HepG2 (cell line): ENCODE data around the gene CTSA. TPM values are rescaled to one million over a fixed set of nuclear protein-coding genes. Genes with fewer than 3 reads are reported as not detected.

Source experiments
- AHR ChIP-seq: IDR thresholded peaks from 2 replicates; pipeline ENCODE4 v1.6.1; 2018; ENCODE audit warnings: missing genetic modification reagents, missing compliant biosample characterization
- ARNTL ChIP-seq: sonication (generic); formaldehyde crosslinking; IDR thresholded peaks from 2 replicates; pipeline ENCODE4 v1.4.0; 2020; ENCODE audit warnings: mild to moderate bottlenecking, missing genetic modification reagents
- GTF3A ChIP-seq: sonication (generic); formaldehyde crosslinking; conservative IDR thresholded peaks from 2 replicates; pipeline ENCODE4 v1.4.0; 2020; ENCODE audit warnings: mild to moderate bottlenecking, missing genetic modification reagents
- NCOR1 ChIP-seq: fragments of 200-600 bp; sonication (generic); IDR thresholded peaks from 2 replicates; pipeline ENCODE4 v1.7.0; 2017; ENCODE audit warnings: antibody characterized with exemption, low read length, borderline replicate concordance
- PHF5A ChIP-seq: IDR thresholded peaks from one replicate; pipeline ENCODE4 v1.6.1; 2018; ENCODE audit warnings: low read depth, missing genetic modification reagents; ENCODE audit not compliant: unreplicated experiment
- PTBP1 ChIP-seq: fragments of 200-400 bp; formaldehyde crosslinking; IDR thresholded peaks from 2 replicates; pipeline ENCODE4 v1.6.1; 2018; ENCODE audit warnings: low read length, low read depth; ENCODE audit not compliant: poor library complexity, severe bottlenecking
- SOX5 ChIP-seq: IDR thresholded peaks from 2 replicates; pipeline ENCODE4 v1.6.1; 2016; ENCODE audit warnings: borderline replicate concordance
- SP1 ChIP-seq, 2 experiments: fragments of 450-650 bp in 1 of 2; sonication (generic) in 1 of 2; formaldehyde crosslinking in 1 of 2; IDR thresholded peaks; 2 replicates each; pipeline versions ENCODE4 v1.4.0 to v1.6.1; 2016 to 2020; ENCODE audit warnings: missing genetic modification reagents in 1 of 2
- SYNCRIP ChIP-seq: fragments of 200-400 bp; formaldehyde crosslinking; IDR thresholded peaks from 2 replicates; pipeline ENCODE4 v1.6.1; 2018; ENCODE audit warnings: mild to moderate bottlenecking, low read depth, low read length; ENCODE audit not compliant: insufficient read depth
- TBL1XR1 ChIP-seq: fragments of 150-350 bp; IDR thresholded peaks from 2 replicates; pipeline ENCODE4 v1.6.1; 2014; ENCODE audit warnings: borderline replicate concordance, low read length; ENCODE audit not compliant: partially characterized antibody
- ZBTB3 ChIP-seq: sonication (generic); formaldehyde crosslinking; IDR thresholded peaks from 2 replicates; pipeline ENCODE4 v1.4.0; 2020; ENCODE audit warnings: low read depth, mild to moderate bottlenecking, moderate library complexity, missing genetic modification reagents, borderline replicate concordance
- ZNF615 ChIP-seq: sonication (generic); formaldehyde crosslinking; IDR thresholded peaks from 2 replicates; pipeline ENCODE4 v1.5.0; 2020; ENCODE audit warnings: mild to moderate bottlenecking, missing genetic modification reagents, borderline replicate concordance
- polyA plus RNA-seq, 8 experiments: library from polyadenylated mRNA; depleted of rRNA in 3 of 8; stranded (reverse) in 7 of 8; unstranded in 1 of 8; fragments of >200 nt; fragmentation: Illumina TruSeq in 4 of 8; extraction: Trizol in 4 of 8; gene quantifications; 2 replicates each; pipeline versions ENCODE4 v1.2.1 to v1.2.3, GENCODE V29; 2011 to 2016; ENCODE audit warnings: low read depth in 4 of 8, missing spikeins in 1 of 8, mixed read lengths in 1 of 8; ENCODE audit not compliant: insufficient read depth in 1 of 8
- total RNA-seq, 5 experiments: library from RNA; depleted of rRNA; stranded (reverse); fragments of >200 nt; fragmentation: Illumina TruSeq; extraction: Trizol; gene quantifications; 2 replicates each; pipeline ENCODE4 v1.2.3, GENCODE V29; 2016; ENCODE audit warnings: low read depth in 1 of 5
- TF ChIP-seq, protein P1 (sequence below): sonication (generic); formaldehyde crosslinking; IDR thresholded peaks from 2 replicates; pipeline ENCODE4 v1.5.0; 2020; ENCODE audit warnings: mild to moderate bottlenecking, missing genetic modification reagents
- TF ChIP-seq, protein P2 (sequence below): sonication (generic); formaldehyde crosslinking; conservative IDR thresholded peaks from 2 replicates; pipeline ENCODE4 v1.4.0; 2020; ENCODE audit warnings: missing genetic modification reagents
- TF ChIP-seq, protein P3 (sequence below): sonication (generic); formaldehyde crosslinking; IDR thresholded peaks from 2 replicates; pipeline ENCODE4 v1.5.0; 2020; ENCODE audit warnings: missing genetic modification reagents, mild to moderate bottlenecking, borderline replicate concordance
- TF ChIP-seq, protein P4 (sequence below): sonication (generic); formaldehyde crosslinking; IDR thresholded peaks from 2 replicates; pipeline ENCODE4 v1.5.0; 2020; ENCODE audit warnings: missing genetic modification reagents
- TF ChIP-seq, protein P5 (sequence below): sonication (generic); formaldehyde crosslinking; IDR thresholded peaks from 2 replicates; pipeline ENCODE4 v1.4.0; 2020; ENCODE audit warnings: missing genetic modification reagents
- TF ChIP-seq, protein P6 (sequence below): sonication (generic); formaldehyde crosslinking; IDR thresholded peaks from 2 replicates; pipeline ENCODE4 v1.5.1; 2020; ENCODE audit warnings: missing genetic modification reagents, mild to moderate bottlenecking, borderline replicate concordance

The CTSA gene
- total and polyA plus RNA-seq, 2 of the 13 experiments (the other 11 are each of a cell fraction or from before 2014, with no cell fraction given): 202 to 231 TPM

DNA sequence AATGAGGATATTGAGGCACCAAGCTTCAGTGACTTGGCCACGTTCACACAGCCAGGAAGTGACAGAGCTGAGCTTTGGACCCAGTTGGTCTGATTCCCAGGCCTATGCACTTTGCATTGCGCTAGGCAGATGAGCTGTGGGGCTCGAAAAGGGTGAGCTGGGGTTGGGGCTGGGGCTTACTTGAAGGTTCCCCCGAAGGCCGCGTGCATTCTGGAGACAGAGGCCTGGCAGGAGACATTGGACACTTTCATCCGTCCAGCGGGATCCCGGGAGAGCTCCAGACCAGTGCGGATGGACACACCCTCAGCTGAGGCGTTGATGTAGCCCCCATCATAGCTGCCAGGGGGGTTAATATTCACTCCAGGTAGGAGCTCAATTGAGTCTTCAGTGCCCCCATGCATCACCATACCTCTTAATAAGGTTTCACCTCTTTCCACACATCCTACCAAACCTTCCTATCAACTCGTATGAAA is 18.2 kb downstream of the CTSA start (continued):
- TF ChIP-seq, protein P1, sequence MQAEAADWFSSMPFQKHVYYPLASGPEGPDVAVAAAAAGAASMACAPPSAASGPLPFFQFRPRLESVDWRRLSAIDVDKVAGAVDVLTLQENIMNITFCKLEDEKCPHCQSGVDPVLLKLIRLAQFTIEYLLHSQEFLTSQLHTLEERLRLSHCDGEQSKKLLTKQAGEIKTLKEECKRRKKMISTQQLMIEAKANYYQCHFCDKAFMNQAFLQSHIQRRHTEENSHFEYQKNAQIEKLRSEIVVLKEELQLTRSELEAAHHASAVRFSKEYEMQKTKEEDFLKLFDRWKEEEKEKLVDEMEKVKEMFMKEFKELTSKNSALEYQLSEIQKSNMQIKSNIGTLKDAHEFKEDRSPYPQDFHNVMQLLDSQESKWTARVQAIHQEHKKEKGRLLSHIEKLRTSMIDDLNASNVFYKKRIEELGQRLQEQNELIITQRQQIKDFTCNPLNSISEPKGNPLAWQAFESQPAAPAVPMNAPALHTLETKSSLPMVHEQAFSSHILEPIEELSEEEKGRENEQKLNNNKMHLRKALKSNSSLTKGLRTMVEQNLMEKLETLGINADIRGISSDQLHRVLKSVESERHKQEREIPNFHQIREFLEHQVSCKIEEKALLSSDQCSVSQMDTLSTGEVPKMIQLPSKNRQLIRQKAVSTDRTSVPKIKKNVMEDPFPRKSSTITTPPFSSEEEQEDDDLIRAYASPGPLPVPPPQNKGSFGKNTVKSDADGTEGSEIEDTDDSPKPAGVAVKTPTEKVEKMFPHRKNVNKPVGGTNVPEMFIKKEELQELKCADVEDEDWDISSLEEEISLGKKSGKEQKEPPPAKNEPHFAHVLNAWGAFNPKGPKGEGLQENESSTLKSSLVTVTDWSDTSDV (CRISPR knock-in tag): no peak
- TF ChIP-seq ARNTL (CRISPR knock-in tag): no peak
- TF ChIP-seq, protein P2, sequence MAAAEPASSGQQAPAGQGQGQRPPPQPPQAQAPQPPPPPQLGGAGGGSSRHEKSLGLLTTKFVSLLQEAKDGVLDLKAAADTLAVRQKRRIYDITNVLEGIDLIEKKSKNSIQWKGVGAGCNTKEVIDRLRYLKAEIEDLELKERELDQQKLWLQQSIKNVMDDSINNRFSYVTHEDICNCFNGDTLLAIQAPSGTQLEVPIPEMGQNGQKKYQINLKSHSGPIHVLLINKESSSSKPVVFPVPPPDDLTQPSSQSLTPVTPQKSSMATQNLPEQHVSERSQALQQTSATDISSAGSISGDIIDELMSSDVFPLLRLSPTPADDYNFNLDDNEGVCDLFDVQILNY (CRISPR knock-in tag): no peak
- no peak; the same call in 1 of the 2 replicates for TF ChIP-seq ZBTB3 (CRISPR knock-in tag)
- TF ChIP-seq AHR: no peak
- peak; percentile 70 for TF ChIP-seq NCOR1
- TF ChIP-seq ZNF615: no peak
- TF ChIP-seq PTBP1: no peak
- peak; percentile 30 for TF ChIP-seq PHF5A
- TF ChIP-seq, protein P3, sequence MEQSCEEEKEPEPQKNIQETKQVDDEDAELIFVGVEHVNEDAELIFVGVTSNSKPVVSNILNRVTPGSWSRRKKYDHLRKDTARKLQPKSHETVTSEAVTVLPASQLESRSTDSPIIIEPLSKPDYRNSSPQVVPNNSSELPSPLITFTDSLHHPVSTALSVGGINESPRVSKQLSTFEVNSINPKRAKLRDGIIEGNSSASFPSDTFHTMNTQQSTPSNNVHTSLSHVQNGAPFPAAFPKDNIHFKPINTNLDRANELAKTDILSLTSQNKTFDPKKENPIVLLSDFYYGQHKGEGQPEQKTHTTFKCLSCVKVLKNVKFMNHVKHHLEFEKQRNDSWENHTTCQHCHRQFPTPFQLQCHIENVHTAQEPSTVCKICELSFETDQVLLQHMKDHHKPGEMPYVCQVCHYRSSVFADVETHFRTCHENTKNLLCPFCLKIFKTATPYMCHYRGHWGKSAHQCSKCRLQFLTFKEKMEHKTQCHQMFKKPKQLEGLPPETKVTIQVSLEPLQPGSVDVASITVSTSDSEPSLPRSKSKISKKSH (CRISPR knock-in tag): peak; percentile 33; the same call in 1 of the 2 replicates
- TF ChIP-seq, protein P4, sequence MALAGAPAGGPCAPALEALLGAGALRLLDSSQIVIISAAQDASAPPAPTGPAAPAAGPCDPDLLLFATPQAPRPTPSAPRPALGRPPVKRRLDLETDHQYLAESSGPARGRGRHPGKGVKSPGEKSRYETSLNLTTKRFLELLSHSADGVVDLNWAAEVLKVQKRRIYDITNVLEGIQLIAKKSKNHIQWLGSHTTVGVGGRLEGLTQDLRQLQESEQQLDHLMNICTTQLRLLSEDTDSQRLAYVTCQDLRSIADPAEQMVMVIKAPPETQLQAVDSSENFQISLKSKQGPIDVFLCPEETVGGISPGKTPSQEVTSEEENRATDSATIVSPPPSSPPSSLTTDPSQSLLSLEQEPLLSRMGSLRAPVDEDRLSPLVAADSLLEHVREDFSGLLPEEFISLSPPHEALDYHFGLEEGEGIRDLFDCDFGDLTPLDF (CRISPR knock-in tag): no peak
- TF ChIP-seq SP1 (IDR thresholded peaks at IDR 0.05): no peak
- TF ChIP-seq SP1 (CRISPR knock-in tag; IDR thresholded peaks at IDR 0.05): no peak
- TF ChIP-seq, protein P5, sequence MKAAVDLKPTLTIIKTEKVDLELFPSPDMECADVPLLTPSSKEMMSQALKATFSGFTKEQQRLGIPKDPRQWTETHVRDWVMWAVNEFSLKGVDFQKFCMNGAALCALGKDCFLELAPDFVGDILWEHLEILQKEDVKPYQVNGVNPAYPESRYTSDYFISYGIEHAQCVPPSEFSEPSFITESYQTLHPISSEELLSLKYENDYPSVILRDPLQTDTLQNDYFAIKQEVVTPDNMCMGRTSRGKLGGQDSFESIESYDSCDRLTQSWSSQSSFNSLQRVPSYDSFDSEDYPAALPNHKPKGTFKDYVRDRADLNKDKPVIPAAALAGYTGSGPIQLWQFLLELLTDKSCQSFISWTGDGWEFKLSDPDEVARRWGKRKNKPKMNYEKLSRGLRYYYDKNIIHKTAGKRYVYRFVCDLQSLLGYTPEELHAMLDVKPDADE (CRISPR knock-in tag): no peak
- TF ChIP-seq, protein P6, sequence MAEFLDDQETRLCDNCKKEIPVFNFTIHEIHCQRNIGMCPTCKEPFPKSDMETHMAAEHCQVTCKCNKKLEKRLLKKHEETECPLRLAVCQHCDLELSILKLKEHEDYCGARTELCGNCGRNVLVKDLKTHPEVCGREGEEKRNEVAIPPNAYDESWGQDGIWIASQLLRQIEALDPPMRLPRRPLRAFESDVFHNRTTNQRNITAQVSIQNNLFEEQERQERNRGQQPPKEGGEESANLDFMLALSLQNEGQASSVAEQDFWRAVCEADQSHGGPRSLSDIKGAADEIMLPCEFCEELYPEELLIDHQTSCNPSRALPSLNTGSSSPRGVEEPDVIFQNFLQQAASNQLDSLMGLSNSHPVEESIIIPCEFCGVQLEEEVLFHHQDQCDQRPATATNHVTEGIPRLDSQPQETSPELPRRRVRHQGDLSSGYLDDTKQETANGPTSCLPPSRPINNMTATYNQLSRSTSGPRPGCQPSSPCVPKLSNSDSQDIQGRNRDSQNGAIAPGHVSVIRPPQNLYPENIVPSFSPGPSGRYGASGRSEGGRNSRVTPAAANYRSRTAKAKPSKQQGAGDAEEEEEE (CRISPR knock-in tag): 0 out of 2 replicates have a peak, but pooled peaks have one; percentile 45
- peak; percentile 55; the same call in 1 of the 2 replicates for TF ChIP-seq SOX5 (CRISPR knock-in tag)
- no peak for TF ChIP-seq SYNCRIP
- TF ChIP-seq TBL1XR1: no peak
- TF ChIP-seq GTF3A (CRISPR knock-in tag): no peak; the same call in 1 of the 2 replicates
